Skin of body (tissue), 2 donors: ENCODE results near the gene SF3B2. TPM values are rescaled to one million over a fixed set of nuclear protein-coding genes. Genes with fewer than 3 reads are reported as not detected.
"Not testable (repeated sequence)": the region's sequence is repeated elsewhere in the genome, so short reads cannot be mapped to it uniquely, and the experiment has no call there.

ENCODE experiments used
- DNase-seq: peaks from one replicate; lab custom pipeline; 2025; lab: John Stamatoyannopoulos, UW
- total RNA-seq: library from RNA; depleted of rRNA; stranded (reverse); fragments of >200 nt; gene quantifications from one replicate; pipeline ENCODE4 v1.2.3, GENCODE V29; 2014

The SF3B2 gene, protein sequence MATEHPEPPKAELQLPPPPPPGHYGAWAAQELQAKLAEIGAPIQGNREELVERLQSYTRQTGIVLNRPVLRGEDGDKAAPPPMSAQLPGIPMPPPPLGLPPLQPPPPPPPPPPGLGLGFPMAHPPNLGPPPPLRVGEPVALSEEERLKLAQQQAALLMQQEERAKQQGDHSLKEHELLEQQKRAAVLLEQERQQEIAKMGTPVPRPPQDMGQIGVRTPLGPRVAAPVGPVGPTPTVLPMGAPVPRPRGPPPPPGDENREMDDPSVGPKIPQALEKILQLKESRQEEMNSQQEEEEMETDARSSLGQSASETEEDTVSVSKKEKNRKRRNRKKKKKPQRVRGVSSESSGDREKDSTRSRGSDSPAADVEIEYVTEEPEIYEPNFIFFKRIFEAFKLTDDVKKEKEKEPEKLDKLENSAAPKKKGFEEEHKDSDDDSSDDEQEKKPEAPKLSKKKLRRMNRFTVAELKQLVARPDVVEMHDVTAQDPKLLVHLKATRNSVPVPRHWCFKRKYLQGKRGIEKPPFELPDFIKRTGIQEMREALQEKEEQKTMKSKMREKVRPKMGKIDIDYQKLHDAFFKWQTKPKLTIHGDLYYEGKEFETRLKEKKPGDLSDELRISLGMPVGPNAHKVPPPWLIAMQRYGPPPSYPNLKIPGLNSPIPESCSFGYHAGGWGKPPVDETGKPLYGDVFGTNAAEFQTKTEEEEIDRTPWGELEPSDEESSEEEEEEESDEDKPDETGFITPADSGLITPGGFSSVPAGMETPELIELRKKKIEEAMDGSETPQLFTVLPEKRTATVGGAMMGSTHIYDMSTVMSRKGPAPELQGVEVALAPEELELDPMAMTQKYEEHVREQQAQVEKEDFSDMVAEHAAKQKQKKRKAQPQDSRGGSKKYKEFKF
- total RNA-seq, result 87.3 TPM

DNA sequence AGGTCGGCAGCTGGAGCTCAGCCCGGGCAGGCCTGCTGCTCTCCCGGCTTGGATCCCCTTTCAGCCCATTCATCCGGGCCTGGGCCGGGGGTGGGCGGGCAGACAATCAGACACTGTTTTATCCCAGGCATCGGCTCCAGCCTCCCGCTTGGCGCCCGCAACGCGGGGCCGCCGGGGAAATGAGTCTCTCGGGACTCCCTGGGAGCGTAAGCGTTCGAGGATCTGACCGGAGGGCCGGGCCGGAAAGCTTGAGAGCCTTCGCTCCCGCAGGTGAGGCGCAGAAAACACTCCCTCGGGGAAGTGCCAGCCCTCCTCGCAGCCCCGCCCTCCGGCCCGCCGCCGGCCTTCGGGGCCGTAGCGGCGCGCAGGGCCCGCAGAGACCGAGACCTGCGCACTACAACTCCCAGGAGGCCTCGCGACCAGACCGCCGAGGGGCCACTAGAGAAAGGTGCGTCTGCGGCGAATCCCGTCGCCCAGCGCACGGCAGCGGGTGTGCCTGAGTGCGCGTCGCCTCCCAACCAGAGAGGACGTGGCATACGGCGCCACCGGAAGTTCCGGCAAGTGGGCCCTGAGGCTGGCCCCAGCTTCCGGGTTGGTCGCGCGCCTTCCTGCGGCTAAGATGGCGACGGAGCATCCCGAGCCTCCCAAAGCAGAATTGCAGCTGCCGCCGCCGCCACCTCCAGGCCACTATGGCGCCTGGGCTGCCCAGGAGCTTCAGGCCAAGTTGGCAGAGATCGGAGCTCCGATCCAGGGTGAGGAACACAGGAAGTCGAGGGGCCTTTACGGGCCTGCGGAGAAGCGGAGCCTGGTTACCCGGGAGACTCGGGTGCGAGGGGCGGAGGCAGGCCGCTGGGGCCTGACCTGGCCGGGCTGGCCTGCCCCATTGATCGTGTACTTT is at the start of gene SF3B2:
Gene SF3B2 (plus strand): TSS at position 599 of the 898 bp plus-strand sequence. CDS start 21 bp downstream, at position 620.
- peak; percentile 97 for DNase-seq

DNA sequence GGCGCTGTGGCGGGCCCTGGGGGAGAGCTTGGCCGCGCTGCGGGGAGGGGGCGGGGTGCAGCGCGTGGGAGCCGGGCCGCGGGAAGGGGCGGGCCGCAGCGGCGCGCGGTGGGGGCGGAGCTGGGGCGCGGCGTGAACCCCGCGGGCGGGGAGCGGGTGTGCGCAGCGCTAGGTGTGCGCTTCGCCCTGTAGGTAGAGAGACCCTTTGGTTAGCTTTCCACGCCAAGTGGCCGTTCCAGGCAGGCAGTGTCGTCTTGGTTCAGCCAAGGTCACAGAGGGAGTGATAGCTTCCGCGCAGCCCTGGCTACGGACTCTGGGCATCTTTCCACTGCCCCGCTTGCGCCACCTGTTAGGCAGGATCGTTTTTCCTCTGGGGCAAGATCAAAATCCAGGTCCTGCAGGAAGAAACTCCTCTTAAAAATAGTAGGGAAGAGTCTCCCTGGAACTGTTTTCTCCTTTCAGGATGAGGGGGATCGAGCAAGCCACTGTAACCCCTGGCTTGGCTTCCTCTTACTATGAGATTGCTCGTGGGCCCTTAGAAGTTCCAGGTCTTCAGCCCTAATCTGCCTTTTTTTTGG is 49.4 kb upstream of the SF3B2 start:
- no peak for DNase-seq

DNA sequence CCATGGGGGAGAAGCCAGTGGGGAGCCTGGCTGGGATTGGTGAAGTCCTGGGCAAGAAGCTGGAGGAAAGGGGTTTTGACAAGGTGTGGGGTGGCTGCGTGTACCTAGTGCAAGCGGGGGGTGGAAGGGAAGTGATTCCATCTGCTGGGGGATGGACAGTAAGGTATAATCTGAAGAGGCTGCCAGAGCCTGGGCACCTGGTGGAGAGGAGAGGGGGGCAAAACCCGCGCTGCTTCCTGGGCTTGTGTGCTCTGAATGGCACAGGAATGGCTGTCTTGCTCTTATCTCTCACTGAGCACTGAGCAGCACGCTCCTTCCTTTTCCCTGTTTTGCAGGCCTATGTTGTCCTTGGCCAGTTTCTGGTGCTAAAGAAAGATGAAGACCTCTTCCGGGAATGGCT is 48.9 kb upstream of the SF3B2 start:
- DNase-seq, result no peak

DNA sequence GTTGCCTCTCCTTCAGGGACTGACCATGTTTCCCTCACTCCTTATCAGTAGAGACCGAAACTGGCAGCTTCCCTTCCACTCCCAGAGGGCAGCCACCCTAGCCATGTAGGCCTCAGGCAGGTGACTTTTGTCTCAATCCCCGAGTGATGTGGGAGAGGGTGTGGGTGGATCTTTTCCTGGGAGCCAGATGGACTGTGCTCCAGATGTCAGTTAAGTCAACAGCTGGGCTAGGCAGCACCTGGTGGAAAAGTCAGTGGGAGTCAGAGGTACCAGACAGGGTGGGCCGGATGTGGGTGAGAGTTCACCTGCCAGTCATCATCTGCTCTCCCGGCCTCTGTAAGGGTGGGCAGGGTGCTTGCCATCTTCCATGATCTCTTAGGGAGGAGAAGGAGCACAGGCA is 48.0 kb upstream of the SF3B2 start:
- DNase-seq, result no peak

DNA sequence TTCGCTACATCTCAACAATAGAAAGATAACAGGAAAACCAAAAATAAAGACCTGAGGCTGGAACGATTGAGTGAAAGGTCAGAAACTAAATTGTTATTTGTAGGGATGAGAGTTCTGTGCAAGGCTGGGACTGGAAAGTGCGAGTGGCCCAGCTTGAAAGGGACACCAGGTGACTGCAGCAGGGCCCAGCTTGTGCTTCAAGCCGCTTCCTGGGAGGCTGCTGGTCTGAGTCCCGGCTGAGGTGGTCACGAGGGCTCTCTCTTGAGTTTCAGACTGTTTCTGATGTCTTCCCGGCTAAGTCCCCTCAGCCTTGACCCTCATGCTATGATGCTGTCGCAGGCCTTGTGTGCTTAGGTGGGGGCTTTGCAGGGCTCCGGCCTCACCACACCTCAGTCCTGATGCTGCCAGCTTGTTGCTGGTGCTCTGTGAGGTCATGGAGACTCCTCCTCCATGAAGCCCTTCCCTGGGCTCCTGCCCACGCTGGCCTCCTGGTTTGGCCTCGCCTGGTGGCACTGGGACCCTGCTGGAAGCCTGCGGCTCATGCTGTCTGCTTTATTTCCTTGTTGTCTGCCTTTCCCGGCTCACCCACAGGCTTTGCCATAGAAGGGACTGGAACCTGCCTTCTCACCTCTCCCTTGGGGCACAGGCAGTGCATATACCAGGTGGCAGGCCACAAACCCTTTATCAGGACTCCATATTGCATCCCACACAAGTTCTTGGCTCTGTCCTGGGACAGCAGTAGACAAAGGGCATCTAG is 45.9 kb upstream of the SF3B2 start:
- DNase-seq, result no peak

DNA sequence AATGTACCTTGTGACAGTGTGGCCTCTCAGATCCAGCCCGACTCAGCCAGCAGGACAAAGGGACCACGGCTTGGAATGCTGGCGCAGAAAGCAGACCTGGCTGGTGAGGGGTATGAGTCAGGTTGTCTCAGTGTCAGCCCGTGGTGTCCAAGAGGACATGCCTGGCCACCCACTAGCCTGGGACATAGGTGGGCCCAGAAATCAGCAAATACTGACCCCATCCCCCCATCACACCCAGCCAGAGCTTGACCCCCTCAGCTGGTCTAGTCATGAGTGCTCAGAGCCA is 45.3 kb upstream of the SF3B2 start:
- DNase-seq, result no peak

DNA sequence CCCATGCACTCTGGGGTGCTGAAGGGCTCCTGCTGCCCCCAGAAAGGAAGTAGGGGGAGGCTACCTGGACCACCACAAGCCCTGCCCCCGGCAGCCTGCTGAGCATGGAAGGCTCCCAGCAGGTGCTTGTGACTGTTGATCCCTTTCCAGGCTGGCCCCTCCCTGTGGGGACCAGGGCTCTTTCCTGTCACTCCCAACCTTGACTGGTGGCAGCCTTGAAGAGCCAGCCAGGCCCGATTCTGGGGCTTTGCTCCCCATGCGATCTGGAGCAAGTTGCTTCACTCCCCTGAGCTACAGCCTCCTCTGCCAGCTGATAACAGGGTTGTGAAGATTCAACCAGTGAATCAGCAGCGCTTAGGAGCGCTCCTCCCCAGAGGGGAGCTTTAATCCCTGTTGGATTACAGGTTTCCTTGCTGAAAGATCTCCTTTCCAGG is 44.9 kb upstream of the SF3B2 start:
- no peak for DNase-seq

DNA sequence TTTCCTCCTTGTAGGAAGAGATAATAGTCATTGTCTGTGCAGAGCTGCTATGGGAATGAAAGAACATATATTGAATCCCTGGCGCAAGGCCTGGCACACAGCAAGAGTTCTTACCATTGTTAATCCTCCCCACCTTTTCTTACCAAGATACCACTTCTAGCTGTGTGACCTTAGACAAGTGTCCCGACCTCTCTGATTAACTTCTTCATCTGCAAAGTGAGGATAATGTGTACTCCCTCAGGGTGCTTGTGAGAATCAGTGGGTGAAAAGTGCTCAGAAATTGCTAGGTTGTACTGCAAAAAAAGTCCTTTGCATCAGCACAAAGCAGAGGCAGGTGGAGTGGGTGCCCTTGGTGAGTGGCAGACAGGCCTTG is 44.1 kb upstream of the SF3B2 start:
- DNase-seq, result no peak

DNA sequence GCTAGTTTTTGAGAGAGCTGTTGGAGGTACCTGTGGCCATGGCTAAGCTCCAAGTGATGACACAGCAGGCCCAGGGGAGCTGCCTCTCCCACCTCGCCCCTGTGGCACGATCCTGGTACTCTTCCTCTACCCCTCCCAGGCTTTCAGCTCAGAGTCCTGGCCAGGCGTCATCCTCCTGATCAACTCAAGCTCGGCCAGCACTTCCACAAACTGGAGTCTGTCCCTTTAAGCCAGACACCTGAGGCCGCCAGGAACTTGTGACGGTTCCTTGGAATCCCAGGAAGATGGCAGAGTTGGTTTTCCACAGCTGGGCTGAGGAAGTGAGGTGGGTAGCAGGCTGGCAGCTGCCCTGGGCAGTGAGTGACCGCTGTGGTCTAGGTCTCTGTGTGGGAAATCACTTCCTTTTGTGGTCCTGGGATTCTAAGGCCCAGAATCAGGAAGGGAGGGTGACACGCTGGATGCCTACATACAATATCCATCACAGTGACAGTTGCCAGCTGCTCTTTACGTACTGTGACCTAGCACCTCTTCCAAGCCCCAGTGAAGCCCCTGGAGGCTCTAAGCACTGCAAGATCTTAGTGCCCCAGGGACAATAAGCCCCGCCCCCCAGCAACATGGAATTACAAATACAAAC is 43.6 kb upstream of the SF3B2 start:
- DNase-seq, result no peak

DNA sequence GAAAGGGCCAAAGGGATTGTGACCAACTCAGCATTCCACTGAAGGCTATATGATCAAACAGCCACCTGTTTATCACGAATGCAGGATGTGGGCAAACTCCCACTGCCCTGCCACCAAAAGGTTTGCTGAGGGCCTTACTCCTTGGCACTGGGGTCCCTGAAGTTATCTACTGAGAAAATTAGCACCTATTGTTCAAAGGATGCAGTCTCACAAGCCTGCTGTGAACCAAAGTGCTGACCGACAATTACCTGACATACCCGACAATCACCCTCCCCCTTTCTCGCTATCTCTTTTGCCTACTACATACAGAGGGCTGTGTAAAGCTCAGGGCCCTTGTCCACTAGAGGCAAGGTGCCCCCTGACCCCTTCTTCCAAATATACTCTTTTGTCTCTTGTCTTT is 42.1 kb upstream of the SF3B2 start:
- not testable (repeated sequence) for DNase-seq

DNA sequence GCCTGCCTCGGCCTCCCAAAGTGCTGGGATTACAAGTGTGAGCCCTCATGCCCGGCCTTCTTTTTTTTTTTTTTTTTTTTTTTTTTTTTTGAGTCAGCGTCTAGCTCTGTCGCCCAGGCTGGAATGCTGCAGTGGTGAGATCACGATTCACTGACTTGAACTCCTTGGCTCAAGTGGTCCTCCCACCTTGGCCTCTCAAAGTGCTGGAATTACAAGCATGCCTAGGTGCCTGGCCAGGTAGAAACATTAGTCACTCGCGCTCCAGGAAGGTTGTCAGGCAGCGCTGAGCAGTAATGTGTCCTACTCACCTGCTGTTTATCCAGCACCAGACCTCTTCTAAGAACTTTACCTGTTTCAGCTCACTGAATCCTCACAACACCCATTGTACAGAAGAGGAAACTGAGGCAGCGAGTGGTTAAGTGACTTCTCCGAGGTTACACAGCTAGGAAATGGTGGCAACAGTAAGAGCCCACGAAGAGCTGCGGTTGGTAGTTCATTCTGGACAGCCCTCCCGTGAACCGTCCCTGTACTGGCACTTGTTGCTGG is 40.9 kb upstream of the SF3B2 start:
- no peak for DNase-seq

DNA sequence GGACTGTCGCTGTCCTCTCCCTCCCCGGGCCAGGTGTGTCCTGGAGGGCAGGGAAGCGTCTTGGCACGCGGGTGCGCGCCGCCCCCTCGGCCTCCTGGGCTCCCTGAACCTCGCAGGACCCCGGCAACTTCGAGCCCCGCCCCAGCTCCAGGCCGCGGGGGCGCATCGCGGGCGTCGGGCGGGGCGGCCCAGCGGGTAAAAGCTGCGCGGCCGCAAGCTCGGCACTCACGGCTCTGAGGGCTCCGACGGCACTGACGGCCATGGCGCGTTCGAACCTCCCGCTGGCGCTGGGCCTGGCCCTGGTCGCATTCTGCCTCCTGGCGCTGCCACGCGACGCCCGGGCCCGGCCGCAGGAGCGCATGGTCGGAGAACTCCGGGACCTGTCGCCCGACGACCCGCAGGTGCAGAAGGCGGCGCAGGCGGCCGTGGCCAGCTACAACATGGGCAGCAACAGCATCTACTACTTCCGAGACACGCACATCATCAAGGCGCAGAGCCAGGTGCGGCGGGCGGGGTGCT is 40.3 kb upstream of the SF3B2 start, which contains the start of gene CST6:
Gene CST6 (plus strand): TSS at position 224 of the 519 bp plus-strand sequence. CDS start 37 bp downstream, at position 261.
- DNase-seq, result no peak

DNA sequence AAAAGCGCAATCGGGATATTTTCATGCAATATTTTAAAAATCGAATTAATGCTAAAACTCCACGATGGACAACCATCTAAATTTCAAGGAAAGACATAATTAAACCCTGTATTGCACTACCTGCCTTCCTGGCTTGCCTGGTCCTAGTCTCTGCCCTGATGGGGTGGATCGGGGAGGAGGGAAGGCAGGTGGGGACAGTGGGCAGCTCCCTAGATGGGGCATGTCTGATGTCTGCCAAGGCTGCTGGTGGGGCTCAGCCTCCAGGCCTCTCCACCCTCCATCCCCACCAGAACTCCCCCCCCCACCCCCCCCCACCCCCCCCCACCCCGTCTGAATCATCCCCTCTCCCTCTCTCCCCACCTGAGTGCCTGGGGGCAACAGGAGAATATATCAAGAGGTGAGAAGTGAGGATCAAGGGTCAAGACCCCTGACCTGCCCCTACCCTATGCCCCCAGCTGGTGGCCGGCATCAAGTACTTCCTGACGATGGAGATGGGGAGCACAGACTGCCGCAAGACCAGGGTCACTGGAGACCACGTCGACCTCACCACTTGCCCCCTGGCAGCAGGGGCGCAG is 39.7 kb upstream of the SF3B2 start:
- DNase-seq, result no peak

DNA sequence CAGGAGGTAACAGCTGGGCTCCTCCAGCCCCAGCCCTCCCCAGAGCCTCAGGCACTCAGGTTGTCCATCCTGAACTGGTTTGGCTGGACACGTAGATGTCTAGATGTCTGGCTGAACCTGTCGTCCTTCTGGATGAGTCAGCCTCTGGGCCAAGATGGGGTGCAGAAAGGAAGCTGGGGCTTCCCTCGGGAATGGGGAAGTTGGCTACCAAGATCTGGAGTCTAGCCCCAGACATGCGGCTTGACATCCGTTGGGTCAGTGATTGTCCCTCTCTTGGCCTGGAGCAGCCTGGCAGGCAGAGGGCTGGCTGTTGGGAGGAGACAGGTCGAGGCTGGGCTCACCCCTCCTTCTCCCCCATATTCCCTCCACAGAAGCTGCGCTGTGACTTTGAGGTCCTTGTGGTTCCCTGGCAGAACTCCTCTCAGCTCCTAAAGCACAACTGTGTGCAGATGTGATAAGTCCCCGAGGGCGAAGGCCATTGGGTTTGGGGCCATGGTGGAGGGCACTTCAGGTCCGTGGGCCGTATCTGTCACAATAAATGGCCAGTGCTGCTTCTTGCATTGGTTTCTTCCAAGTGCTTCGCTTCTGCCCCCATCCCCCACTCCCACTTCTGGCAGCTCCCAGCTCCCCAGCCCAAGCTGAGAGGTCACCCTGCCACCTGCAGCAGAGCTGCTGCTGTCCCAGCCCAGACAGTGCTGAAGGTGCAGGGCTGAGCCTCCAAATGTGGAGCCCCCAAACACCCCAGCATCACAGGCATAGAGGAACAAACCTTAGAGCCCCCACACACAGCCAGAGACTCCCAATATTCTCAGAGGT is 39.0 kb upstream of the SF3B2 start:
- no peak for DNase-seq

DNA sequence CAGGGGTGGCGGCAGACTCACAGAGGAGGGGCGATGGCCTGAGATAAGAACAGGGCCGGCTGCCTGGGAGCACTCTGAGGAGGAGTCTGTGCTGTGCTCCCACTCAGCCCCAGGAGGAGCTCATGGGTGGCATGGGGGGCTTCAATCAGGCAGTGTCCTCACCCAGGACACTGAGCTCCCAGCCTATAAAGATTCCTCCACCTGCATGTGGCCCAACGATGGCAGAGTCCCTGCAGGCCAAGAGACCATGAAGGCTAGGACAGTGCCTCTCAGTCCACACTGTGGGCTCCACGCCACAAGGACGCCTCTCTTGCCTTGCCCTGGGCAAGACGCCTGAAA is 38.4 kb upstream of the SF3B2 start:
- DNase-seq, result no peak

DNA sequence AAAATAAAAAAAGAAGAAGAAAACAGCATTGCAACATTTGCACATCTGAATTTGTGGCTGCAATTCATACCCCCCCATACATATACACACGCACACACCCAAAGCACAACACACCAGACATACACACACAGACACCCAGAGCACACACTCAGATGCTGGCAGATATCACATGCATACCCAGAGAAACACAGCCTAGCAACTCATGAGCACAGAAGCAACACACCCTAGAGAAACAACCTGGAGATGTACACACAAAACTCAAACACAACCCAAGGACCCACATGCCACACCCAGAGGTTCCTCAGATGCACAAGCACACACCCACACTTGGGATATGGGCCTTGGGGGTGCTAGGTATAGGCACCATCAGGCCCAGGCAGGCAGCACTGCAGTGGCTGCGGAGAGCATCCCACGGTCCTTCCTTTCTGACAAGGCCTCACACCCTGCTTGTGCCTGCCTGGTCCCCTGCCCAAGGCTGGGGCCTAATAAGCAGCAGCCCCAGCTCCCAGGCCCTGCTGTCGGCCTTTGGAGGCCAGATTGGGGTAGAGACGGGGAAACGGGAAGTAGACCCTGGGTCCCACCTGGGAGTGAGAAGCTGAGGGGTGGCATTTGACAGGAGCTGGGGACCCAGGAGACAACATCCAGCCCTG is 37.2 kb upstream of the SF3B2 start:
- DNase-seq, result no peak

DNA sequence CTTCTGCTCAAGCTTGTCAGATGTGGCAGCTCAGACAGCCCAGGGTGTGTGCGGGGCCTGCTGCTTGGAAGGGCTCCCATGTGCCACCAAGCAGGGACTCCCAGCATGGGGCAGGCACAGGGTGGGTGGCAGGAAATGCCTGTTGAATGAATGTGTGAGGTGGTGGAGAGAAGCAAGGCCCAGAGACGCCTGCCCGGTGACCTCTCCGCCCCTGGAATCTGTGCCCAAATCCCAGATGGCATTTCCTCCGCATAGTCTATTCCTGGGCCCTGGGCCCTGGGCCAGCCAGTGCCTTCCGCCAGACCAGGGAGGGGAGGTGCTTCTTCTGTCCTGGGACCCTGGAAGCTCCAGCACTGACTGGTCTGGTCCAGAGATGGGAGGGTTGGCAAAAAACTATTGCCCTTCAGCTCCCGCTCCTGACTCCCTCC is 36.7 kb upstream of the SF3B2 start:
- no peak for DNase-seq
